Muscle layer of colon (tissue), 2 donors: ENCODE results near the gene DNMT3L.
"Not testable (repeated sequence)": the region's sequence is repeated elsewhere in the genome, so short reads cannot be mapped to it uniquely, and the experiment has no call there.

ENCODE experiments used
- H3K27ac ChIP-seq: one replicate; pipeline ENCODE4 v1.7.0; 2013; ENCODE audit warnings: low read depth, mild to moderate bottlenecking, low read length, moderate library complexity
- H3K27me3 ChIP-seq, 2 donors: one replicate each; pipeline ENCODE4 v1.7.0; 2013; ENCODE audit warnings: low read length in 2 of 2, mild to moderate bottlenecking in 2 of 2; ENCODE audit not compliant: insufficient read depth in 2 of 2, control insufficient read depth in 1 of 2
- H3K36me3 ChIP-seq: one replicate; pipeline ENCODE4 v1.7.0; 2013; ENCODE audit warnings: mild to moderate bottlenecking, low read length; ENCODE audit not compliant: insufficient read depth
- H3K4me1 ChIP-seq: one replicate; pipeline ENCODE4 v1.7.0; 2013; ENCODE audit warnings: mild to moderate bottlenecking, low read length; ENCODE audit not compliant: insufficient read depth
- H3K4me3 ChIP-seq, 2 donors: one replicate each; pipeline ENCODE4 v1.7.0; 2013; ENCODE audit warnings: low read length in 2 of 2, low read depth in 1 of 2, mild to moderate bottlenecking in 1 of 2, moderate library complexity in 1 of 2
- H3K9ac ChIP-seq: one replicate; pipeline ENCODE4 v1.7.0; 2013; ENCODE audit warnings: low read length
- H3K9me3 ChIP-seq: one replicate; pipeline ENCODE4 v1.7.0; 2013; ENCODE audit warnings: mild to moderate bottlenecking, low read length
- donor health status: abdominal sarcoma.
- donor health status: Adenocarcinoma of cecum.

Gene DNMT3L

DNA sequence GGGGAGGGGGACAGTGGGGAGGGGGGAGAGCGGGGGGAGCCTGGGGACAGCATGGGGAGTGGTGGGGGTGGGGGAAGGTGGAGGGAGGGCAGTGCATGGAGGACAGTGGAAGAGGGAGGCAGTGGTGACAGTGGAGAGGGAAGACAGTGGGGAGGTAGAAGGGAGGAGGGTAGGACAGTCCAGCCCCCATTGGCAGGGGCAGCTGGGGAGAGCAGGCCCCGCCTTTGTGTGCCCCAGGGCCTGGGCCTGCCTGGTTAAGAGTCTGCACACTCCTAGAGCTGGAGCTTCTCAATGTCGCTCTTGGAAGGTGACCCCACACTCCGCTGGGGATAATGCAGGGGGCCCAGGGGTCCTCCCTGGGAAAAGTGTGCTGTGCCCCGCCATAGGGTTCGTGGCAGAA, 36.1 kb downstream of the DNMT3L start:
- not testable (repeated sequence) for H3K4me1 ChIP-seq, H3K9ac ChIP-seq, H3K4me3 ChIP-seq, H3K9me3 ChIP-seq, H3K27ac ChIP-seq, H3K27me3 ChIP-seq, H3K36me3 ChIP-seq

DNA sequence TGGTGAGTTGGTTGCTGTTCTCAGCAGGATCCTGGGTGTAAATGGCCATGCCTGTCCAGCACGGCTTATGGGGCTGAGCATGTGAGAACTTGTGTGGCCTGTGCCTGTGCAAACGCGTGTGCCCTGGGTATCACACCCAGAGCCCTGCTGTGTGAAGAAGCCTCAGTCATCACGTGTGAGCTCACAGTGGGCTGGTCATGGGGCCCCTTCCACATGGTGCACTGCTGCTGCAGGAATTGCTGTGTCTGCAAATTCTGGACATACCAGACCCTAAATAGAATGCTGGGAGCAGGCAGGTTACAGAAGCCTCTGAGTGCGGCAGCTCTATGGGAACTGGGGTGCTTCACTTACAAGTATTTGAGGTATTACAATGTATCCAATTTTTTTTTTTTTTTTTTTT, 38.4 kb downstream of the DNMT3L start:
- H3K27ac ChIP-seq, H3K27me3 ChIP-seq, H3K4me1 ChIP-seq, H3K4me3 ChIP-seq, H3K36me3 ChIP-seq, H3K9ac ChIP-seq, H3K9me3 ChIP-seq: not testable (repeated sequence)

DNA sequence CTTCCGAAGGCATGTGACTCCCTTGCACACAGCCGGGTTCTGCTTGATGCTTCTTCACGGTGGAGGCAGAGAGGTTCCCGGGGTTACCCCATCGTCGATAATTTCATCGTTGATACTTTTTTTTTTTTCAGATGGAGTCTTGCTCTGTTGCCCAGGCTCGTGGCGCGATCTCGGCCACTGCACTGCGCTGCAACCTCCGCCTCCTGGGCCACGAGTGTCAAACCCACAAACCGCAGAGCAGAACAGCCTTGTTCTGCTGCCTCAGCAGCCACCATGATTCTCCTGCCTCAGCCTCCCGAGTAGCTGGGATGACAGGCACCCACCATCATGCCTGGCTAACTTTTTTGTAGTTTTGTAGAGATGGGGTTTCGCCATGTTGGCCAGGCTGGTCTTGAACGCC, 41.0 kb downstream of the DNMT3L start:
- not testable (repeated sequence) for H3K9me3 ChIP-seq, H3K27me3 ChIP-seq, H3K4me1 ChIP-seq, H3K9ac ChIP-seq, H3K4me3 ChIP-seq, H3K36me3 ChIP-seq, H3K27ac ChIP-seq

DNA sequence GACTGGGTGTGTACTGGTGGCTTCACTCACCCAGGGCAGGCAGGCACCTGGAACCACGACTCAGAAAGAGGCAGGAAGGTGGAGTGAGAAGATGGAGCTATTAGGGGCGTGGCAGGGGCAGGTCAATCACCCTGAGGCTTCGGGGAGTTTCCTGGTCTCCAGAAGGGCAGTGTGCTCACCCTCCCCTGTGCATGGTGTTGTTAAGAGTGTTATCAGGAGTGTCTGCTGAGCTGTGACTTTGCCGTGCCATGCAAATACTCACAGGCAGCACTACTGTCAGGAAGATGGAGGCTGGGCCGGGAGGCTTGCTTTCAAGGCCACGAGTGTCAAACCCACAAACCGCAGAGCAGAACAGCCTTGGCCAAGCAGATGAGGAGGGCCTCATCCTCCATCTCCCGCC, 43.2 kb downstream of the DNMT3L start:
- not testable (repeated sequence) for H3K4me3 ChIP-seq, H3K9me3 ChIP-seq, H3K27me3 ChIP-seq, H3K27ac ChIP-seq, H3K9ac ChIP-seq, H3K36me3 ChIP-seq, H3K4me1 ChIP-seq

DNA sequence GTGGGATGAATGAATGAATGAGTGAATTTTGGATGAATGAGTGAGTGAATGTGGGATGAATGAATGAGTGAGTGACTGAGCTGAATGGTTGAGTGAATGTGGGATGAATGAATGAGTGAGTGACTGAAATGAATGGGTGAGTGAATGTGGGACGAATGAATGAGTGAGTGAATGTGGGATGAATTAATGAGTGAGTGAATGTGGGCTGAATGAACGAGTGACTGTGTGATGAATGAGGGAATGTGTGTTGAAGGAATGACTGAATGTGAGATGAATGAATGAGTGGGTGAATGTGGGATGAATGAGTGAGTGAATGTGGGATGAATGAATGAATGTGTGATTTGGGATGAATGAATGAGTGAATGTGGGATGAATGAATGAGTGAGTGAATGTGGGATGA, 49.7 kb downstream of the DNMT3L start:
- not testable (repeated sequence) for H3K36me3 ChIP-seq, H3K9ac ChIP-seq, H3K4me1 ChIP-seq, H3K27me3 ChIP-seq, H3K9me3 ChIP-seq, H3K4me3 ChIP-seq, H3K27ac ChIP-seq

DNA sequence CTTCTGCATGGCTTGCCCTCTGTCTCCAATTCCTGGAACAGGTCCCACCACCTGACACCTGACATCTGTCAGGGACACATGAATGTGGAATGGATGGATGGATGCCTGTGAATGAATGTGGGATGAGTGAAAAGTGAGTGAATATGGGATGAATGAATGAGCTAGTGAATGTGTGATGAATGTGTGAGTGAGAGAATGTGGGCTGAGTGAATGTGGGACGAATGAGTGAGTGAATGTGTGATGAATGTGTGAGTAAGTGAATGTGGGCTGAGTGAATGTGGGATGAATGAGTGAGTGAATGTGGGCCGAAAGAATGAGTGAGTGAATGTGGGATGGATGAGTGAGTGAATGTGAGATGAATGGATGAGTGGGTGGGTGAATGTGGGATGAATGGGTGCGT, 50.1 kb downstream of the DNMT3L start:
- not testable (repeated sequence) for H3K27ac ChIP-seq, H3K9me3 ChIP-seq, H3K4me3 ChIP-seq, H3K9ac ChIP-seq, H3K36me3 ChIP-seq, H3K4me1 ChIP-seq, H3K27me3 ChIP-seq

DNA sequence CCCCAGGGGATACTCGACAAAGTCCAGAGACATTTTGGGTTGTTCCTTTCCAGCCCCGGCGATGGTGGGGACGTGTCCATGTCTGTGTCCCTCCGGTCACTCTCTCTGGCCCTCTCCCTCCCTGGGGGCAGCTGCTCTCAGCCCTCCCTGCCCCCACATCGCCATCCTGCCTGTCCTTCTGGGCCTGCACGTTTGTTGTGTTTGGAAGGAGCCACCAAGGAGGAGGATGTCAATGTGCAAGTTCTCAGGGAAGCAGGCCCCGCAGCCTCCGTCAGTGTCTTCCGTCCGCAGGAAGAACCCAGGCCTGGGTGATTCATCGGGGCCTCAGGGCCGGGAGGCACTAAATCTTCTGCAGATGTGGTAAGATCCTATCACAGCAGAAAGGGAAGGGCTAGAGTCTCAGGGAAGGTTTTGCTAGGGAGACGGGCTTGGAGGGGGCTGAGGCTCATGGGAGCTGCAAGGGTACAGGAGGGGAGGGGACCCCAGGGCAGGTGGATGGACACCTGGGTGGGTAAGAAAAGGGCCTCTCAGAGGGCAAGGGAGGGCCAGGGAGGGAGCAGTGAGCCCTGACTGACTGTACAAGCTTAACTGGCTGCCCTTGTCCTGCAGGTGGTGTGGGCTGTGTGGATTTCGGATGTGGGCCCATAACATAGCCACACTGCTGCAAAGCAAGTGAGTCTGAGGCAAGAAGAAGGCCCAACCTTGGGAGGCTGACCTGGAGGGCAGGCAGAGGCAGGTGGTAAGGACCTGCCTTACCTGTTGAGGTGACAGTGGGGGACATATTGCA, 53.6 kb downstream of the DNMT3L start:
- not testable (repeated sequence) for H3K27ac ChIP-seq

DNA sequence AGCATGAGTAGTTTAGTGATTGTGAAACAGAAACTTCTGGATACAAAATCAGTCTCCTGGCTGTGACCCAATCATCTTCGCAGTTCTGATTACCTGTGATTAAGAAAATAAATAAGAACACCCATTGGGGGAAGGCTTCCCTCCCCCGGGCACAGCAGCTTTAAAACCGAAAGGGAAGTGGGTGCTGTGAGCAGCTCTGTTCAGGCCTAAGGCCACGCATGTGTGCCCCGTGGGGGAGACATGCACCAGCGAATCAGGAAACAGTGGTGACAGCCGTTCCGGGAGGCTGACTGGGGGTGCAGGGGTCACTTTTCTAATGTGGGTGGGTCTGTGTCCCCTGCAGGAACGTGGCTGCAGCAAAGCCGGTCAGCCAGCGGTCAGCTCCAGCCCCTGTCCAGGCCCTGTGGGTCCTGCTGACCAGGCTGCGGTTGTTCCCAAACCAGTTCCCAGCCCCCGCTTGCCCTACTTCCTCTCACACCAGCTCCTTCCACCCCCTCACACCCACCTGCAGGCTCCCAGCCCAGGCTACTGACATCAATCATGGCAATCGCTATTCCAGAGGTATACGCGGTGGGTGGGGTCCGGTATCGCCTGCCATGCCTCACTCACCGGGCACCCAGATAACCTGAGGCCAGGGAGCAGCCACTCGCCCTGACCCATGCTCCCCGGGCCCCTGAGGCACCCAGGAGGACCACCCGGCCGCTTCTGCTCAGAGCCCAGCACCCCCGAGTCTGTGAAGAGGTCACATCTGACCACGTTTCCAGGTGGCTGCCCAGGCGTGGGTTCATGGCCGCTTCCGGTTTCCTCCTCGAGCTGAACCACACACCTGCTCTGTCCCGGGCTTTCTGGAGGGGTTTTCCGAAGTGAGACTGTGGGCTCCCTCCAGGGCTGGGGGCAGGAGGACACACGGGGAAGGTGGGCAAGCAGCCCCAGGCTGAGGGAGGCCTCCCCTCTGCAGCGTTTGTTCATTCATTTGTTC, 54.7 kb downstream of the DNMT3L start:
- H3K27me3 ChIP-seq, H3K9ac ChIP-seq, H3K36me3 ChIP-seq, H3K9me3 ChIP-seq, H3K4me1 ChIP-seq, H3K4me3 ChIP-seq, H3K27ac ChIP-seq: not testable (repeated sequence)

More for the DNA sequence above, 53.6 kb downstream of the DNMT3L start:
- not testable (repeated sequence) for H3K4me3 ChIP-seq, H3K4me1 ChIP-seq, H3K9me3 ChIP-seq, H3K27me3 ChIP-seq, H3K36me3 ChIP-seq, H3K9ac ChIP-seq

DNA sequence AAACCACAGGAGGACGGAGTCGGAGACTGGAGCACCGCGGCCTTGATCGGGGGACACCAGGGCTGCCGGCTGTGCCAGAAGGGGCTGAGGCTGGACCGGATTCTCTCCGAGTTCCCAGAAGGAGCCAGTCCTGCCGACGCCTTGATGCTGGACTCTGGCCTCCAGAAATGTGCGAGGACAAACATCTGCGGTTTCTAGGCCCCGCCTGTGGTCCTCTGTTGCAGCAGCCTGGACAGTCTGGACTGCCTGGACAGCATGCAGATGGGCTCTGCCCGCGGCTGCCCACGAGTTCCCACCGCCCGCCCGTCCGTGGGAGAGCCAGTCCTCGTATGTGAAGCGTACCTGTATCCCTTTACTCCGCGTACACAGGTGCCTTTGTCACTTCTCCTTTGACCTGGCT, 55.5 kb downstream of the DNMT3L start:
- H3K27ac ChIP-seq, H3K4me1 ChIP-seq, H3K4me3 ChIP-seq, H3K9me3 ChIP-seq, H3K9ac ChIP-seq, H3K36me3 ChIP-seq, H3K27me3 ChIP-seq: not testable (repeated sequence)

DNA sequence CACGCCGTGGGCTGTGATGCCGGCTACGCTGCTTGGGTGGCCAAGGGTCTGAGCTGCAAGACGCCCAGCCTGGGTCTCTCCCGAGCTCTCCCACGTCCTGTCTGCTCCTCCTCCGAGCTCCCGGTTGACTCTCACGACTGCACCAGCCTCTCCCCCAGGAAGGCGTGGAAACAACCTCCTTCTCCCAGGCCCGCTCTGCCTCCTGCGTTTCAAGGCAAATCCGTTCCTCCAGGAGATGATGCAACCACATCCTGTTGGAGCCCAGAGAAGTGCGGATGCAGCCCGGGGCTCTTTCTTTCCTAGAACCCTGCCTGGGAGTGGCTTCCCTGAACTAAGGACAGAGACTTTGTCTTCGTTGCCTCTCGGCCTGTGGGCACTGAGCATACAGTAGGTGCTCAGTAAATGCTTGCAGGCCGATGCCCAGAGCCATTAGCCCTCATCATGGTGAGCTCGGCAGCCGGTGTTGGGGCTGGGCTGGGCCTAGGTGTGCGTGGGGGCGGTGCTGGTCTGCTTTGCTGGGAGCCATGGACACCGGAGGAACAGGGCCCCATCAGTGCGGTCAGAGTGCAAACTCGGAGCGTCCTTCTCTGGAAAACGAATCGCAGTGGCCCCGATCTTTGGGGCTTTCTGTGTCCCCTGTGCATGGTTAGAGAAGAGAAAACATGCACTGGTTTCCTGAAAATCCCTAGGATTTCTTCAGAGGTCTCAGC, 59.0 kb downstream of the DNMT3L start:
- H3K9me3 ChIP-seq, H3K9ac ChIP-seq, H3K27me3 ChIP-seq, H3K27ac ChIP-seq, H3K36me3 ChIP-seq, H3K4me1 ChIP-seq, H3K4me3 ChIP-seq: not testable (repeated sequence)

DNA sequence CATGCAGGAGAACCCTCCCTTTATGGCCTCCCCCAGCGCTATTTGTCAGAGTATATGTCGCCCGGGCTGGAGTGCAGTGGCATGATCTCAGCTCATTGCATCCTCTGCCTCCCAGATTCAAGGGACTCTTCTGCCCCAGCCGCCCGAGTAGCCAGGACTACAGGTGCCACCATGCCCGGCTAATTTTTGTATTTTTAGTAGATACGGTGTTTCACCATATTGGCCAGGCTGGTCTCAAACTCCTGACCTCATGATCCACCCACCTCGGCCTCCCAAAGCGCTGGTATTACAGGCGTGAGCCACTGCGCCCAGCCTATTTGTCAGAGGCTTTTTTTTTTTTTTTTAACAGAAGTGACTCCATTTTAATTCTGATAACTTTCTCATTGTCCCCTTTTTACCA, 61.7 kb downstream of the DNMT3L start:
- not testable (repeated sequence) for H3K27ac ChIP-seq, H3K9me3 ChIP-seq, H3K27me3 ChIP-seq, H3K36me3 ChIP-seq, H3K4me1 ChIP-seq, H3K9ac ChIP-seq, H3K4me3 ChIP-seq
